Hematopoietic multipotent progenitor cell treated with erythropoietin and hydrocortisone succinate and interleukin-3 and kit ligand, for 17 days (in vitro differentiated cells): ENCODE measurements around the gene RUFY3.
"Not testable (repeated sequence)": the region's sequence is repeated elsewhere in the genome, so short reads cannot be mapped to it uniquely, and the experiment has no call there.

Experiments
- DNase-seq: peaks from one replicate; pipeline ENCODE4 v3.0.0-alpha.2; 2015; ENCODE audit warnings: low spot score

RUFY3 gene

DNA sequence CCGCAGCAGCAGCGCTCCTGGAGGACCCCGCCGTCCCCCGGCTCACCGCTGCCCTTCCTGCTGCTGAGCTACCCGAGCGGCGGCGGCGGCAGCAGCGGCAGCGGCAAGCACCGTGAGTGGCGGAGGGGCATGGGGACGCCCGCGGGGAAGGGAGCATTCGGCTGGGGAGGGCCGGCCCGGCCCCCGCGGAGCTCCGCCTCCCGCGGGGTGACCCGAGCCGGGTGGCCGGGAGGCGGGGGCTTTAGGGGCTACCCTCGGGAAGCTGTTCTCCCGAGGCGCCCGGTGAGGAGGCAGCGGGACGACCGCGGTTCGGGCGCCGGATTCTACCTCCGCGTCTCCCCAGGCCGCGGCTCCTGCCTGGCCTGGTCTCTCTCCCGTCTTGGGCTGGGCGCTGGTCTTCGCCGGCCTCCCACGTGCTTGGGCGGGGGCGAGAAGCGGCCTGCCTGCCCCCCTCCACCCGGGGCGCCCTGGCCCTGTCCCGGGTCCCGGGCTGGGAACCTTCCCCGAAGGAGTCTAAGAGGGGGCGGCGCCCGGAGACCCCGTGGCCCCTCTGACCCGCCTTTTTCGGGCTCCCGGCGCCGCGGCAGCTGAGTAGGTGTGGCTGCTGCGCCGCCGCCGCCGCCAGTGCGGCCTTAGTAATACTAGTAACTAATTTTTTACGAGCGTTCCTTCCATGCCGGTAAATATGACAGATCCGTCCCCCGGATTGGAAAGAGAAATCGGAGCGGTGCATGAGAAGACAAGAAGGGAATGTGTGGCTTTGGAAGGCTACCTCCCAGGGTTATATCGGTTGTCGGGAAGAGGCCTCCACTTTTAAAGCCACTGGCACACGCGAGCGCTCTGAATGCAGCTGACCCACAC lies 16.4 kb upstream of the RUFY3 start:
- peak; percentile 42 for DNase-seq

DNA sequence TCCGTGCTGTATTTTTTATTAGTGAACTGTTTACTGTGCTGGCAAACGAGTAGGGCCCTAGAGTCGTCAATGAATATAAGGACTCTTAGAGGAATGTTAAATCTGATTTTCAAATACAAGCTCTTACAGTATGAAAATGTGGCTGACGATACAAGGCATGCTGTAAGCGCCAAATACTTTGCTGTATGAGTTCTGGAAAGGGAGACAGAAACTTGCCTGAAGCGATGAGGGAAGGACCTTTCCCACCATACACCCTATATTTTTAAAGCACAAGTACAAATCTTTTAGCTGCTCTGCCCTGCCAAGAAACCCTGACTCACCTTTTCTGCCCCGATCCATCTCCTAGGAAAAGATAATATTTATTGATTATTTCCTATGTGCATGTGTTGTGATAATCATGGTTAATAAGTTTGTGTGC lies 15.7 kb upstream of the RUFY3 start:
- DNase-seq: no peak

GRCh38 chr4:70706516-70706915 lies 15.2 kb upstream of the RUFY3 start:
- no peak for DNase-seq

DNA sequence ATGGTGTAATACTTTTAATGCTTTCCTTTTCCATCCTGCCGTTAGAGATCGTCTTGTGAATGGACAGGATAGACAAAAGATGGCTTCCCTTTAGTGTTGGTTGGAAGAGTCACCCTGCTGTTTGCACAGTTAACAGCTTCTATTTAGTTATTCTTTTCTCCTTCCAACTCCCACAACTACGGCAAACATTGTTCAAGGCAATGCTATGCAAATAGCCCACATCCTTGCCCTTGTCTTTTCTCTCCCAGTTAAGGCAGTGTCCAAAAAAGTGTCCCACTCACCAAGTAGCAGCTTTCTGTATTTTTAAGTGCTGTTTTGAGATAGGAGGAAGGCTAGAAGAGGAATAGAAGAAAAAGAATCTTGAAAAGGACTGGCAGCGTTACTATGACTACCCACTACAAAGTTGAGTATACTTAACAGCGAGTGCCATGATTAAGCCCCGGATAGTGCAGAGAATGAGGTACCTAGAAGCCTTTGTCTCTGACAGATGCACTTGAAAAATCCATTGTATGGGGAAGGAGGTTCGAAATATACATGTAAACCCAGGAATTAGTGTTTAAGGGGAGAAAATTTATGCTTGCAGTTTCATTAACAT lies 12.1 kb upstream of the RUFY3 start:
- no peak for DNase-seq

GRCh38 chr4:70711599-70711998 lies 10.2 kb upstream of the RUFY3 start:
- no peak for DNase-seq

DNA sequence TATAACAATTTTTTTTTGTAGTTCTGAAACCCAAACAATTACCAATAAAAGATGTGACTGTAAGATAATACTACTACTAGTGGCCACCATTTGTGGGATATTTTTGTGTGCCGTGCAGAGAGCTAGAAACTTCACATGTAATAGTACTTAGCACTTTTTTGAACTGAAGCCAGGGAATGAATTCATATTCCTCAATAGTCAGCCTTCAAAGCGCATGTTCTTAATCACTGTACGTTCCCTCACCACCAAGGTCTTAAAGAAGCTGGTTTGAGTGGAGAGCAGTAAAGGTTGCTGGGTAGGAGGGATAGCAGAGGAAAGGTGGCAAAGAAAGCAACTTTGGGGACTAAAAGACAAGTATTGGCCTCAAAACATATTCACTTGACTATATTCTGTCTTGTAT lies 9.6 kb upstream of the RUFY3 start:
- DNase-seq: no peak

DNA sequence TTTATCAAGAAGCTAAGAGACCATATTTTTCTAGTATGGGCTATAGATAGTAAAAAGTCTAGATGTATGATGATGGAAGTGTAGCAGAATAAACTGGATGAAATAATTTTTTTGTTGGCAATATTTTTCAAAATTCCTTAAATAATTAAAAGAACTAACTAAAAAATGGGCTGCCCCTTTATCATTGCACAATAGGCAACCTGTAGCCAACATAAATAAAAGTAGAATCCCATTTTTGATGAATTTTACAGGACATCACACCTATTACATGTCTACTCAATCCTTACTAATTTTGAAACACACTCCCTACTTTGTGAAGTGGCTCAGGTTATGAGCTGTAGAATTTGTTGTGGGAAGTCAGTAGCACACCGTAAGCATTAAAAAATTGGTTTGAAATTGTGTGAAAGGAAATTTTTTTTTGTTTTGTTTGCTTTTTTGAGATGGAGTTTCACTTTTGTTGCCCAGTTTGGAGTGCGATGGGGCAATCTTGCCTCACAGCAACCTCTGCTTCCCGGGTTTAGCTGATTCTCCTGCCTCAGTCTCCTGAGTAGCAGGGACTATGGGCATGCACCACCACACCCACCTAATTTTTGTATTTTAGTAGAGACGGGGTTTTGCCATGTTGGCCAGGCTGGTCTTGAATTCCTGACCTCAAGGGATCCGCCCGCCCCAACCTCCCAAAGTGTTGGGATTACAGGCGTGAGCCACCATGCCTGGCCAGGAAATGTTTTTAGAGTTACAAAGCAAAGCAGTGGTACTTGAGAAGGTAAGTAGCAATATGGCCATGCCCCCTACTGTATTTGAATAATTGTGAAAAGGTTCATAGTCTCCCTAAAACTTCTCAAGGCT lies 8.9 kb upstream of the RUFY3 start:
- DNase-seq: no peak

- DNase-seq: no peak
Measured at GRCh38 chr4:70713453-70714078, 8.2 kb upstream of the RUFY3 start.

- no peak for DNase-seq
Measured at GRCh38 chr4:70714079-70714887, 7.5 kb upstream of the RUFY3 start.

DNA sequence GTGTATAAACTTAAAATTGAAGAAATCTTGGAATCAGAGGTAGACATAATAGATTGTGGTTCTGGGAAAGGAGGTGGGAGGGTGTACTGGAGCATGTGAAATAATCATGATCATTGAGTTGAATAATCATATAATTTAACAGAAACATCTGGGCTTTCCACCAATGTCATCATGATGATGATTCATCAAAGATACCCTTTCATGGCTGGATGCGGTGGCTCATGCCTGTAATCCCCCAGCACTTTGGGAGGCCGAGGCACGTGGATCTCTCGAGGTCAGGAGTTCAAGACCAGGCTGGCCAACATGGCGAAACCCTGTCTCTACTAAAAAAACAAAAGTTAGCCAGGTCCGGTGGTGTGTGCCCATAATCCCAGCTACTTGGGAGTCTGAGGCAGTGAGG lies 6.7 kb upstream of the RUFY3 start:
- DNase-seq: no peak

GRCh38 chr4:70718811-70719604 lies 2.8 kb upstream of the RUFY3 start:
- no peak for DNase-seq

DNA sequence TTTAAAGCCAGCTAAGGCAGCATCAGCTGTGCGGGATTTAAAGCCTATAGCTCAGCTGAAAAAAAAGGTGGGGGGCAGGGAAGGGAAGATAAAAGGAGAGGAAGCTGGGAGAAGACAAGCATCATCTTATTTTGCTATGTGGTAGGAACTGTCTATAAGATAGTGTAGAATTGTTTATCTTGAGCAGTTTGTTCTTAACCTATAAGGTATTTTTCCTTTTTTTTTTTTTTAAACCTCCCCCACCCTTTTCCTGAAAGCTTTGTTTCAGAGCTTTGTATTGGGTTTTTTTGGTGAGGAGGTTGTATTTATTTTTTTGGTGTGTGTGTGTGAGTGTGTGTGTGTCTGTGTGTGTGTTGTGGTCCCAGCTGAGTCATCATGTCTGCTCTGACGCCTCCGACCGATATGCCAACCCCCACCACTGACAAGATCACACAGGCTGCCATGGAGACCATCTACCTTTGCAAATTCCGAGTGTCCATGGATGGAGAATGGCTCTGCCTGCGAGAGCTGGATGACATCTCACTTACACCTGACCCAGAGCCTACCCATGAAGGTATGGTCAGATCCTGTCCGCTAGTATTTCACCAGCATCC lies 531 bp downstream of the RUFY3 start:
- no peak for DNase-seq

GRCh38 chr4:70724463-70724862 lies 2.7 kb downstream of the RUFY3 start:
- no peak for DNase-seq

DNA sequence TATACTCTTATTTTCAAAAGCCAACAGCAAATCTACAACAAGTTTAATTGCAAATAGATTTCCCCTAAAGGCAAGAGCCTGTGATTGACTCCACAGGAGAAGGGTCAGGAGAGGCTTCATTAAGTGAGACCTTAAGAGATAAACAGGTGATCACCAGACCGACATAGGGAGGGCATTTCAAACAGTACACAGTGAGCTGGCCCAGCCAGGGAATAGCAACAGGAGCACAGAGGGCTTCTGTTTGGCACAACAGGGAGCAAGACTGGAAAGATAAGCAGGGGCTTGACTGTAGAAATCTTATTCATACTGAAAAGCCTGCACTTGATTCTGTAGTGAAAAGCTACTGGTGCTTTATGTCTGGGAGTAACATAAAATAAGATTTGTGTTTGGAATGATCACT lies 3.9 kb downstream of the RUFY3 start:
- no peak for DNase-seq

DNA sequence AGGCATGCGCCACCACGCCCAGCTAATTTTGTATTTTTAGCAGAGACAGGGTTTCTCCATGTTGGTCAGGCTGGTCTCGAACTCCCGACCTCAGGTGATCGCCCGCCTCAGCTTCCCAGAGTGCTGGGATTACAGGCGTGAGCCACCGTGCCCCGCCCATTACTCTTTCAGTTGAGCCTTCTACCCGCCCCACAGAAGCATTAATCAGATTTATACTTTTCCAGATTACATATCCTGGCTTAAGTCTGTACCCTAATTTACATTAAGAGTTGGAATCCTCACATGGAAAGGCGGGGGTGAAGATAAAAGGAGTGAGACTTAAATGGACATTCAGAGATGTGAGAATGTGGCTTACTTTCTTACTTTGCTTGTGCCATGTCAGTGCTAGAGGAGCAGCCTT lies 4.8 kb downstream of the RUFY3 start:
- DNase-seq: not testable (repeated sequence)

DNA sequence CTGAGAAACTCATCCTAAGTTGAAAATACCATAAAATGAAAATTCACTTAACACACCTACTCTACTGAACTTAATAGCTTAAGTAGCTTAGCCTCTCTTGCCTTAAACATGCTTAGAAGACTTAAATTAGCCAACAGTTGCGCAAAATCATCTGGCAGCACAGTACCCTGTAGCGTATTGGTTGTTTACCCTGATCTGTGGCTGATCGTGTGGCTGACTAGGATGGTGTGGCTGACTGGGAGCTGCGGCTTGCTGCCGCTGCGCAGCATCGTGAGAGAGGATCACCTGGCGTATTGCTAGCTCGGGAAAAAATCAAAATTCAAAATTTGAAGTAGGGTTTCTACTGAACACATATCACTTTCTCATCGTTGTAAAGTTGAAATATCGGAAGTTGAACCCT lies 6.3 kb downstream of the RUFY3 start:
- no peak for DNase-seq

- DNase-seq: not testable (repeated sequence)
Measured at GRCh38 chr4:70732878-70733277, 11.1 kb downstream of the RUFY3 start.

- no peak for DNase-seq
Measured at GRCh38 chr4:70734168-70734954, 12.6 kb downstream of the RUFY3 start.

DNA sequence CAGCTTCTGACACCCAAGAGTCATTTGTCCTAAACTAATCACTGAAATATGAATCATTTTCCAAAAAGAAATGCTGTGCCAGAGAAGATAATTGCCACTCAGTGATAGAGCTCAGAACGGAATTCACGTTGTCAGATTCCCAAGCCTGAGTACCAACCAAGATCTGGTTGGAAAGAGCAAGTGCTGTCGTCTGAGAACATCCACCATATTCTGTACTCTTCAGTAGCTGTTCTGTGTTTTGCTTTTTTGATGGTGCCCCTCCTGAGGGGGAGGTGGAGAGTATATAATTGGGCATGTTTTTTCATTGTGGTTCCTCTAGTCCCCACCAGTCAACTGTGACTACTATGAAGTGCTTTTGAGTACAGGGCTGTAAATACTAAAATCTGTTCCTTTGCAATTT lies 13.2 kb downstream of the RUFY3 start:
- no peak for DNase-seq
